ENCODE measurements around the gene ANO1.
"Not testable (repeated sequence)": the region's sequence is repeated elsewhere in the genome, so short reads cannot be mapped to it uniquely, and the experiment has no call there.

The ANO1 gene

DNA sequence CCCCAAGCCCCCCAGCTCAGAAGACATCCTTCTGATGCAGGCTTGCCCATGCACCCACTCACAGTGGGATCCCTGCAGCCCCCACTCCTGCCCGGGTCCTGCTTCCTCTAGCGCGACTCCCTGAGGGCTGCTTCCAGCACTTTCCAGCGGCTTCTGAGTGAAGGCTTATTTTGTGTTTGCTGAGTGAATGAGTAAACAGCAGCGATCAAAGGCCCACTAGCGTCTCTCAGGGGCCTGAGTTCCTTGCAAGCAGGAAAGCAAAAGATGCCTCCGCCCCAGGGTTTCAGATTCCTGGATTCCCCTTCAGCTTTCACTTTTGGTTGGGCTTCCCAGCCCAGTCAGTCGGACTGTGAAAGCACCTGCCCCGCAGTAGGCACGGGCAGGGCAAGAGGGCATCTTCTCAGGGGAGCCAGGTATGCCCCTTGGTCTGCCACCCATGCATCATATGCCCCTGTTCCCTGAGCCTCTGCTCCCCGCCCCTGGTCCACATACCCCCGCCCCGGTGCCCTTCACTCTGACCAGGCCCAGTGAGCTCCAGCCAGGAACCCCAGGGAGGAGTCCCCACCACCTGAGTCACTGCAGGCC lies 134.2 kb downstream of the ANO1 start:
- DNase-seq (ENCODE audit: low read depth): no peak

DNA sequence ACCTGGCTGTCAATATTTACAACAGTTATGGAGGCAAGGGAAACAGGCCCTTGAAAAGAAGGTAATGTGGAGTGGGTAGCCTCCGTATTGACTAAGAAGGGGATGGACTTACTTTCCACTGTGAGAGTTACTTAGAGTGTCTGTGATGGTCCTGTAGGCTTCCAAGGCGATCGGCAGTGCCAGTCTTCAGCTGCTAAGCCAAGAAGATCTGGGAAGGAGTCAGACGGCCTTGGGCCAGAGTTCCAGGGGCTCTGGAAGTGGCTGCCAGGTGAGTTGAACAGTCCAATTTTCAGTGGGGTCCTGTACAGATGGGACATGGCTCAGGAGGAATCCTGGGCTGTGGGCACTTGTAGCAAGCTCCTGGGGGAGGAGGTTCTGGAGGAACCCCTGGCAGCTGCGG lies 139.3 kb downstream of the ANO1 start:
- not testable (repeated sequence) for DNase-seq (ENCODE audit: low read depth)

DNA sequence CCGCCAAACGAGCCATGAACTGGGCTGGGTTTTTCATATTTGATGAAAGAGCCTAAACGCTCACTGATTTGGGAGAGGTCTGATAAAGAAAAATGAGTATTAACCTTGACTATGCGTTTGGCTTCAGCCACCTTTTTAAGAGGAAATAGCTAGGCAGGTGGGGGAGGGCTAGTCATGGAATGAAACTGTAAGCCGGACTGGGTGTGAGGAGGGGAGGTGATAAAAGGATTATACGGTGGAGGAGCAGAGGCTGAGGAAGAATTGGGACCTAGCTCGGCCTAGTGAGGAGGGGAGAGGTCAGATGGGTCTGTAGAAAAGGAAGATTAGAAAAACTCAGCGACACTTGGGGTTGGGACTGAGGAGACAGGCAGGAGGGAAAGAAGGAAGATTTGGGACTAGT lies 140.0 kb downstream of the ANO1 start:
- not testable (repeated sequence) for DNase-seq (ENCODE audit: low read depth)

DNA sequence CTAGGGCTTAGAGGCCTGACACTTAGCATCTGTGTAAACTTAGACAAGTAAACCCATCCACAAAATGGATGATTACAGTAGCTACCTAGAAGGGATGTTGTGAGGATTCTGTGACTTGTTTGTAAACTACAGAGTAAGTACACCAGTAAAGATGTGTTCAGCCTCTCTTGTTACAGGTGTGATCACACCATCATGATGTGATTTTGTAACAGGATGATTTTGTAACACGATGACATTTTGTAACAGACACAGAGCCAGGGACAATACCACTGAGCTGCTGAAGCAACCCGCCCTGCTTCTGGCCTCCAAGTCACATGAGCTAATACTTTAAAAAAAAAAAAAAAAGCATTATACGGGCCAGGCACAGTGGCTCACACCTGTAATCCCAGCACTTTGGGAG lies 142.0 kb downstream of the ANO1 start:
- no peak for DNase-seq (ENCODE audit: low read depth)

DNA sequence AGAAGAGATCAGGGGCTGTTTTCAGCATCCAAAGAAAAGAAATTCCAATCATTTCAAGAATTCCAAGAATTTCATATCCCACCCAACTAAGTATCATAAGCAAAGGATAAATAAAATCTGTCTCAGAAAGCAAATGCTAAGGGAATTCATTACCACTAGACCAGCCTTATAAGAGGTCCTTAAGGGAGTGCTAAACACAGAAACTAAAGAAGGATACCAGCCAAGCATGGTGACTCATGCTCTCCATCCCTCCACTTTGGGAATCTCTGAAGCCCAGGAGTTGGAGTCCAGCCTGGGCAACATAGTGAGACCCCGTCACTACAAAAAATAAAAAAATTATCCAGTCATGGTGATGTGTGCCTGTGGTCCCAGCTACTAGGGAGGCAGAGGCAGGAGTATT lies 142.8 kb downstream of the ANO1 start:
- DNase-seq (ENCODE audit: low read depth): no peak

DNA sequence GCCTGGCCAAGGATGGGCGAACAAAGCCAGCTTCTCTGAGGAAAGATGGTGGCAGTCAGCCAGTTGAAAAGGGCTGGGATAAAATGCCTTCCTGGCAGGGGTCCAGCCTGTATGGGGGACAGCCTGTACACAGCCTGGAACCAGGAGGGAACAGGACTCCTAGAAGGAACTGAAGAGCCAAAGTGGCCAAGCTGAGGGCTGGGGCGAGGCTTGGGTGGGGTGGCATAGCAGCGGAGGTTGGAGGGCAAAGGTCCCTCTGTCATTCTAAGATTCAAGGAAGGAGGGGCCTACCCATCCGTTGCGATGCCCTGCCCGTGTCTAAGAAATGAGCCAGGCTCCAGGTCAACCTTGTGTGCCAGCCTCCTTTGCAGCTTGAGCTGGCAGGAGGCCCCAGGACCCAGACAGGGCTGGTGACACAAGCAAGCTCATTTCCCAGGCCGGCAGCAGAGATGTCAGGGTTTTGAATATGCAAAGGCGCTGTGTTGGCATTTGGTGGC lies 147.6 kb downstream of the ANO1 start:
- DNase-seq (ENCODE audit: low read depth): no peak

DNA sequence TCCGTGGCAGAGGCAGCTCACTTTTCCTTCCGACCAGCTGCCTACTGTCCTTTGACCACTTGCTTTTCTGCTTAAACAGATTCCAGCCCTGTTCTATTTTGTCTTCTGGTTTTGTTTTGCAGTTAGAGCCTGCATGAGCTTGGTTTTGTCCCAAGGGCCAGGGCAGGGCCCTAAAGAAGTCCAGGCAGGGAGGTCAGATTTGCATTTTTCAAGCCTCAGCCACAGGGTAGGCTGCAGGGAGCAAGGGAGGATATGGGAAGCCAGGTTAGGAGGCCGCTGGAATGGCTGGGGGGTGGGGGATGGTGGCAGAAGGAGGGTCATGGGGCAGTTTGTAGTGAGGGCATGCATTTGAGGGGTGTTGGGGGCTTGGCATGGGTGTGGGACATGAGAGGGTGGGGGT lies 148.1 kb downstream of the ANO1 start:
- DNase-seq (ENCODE audit: low read depth): no peak

DNA sequence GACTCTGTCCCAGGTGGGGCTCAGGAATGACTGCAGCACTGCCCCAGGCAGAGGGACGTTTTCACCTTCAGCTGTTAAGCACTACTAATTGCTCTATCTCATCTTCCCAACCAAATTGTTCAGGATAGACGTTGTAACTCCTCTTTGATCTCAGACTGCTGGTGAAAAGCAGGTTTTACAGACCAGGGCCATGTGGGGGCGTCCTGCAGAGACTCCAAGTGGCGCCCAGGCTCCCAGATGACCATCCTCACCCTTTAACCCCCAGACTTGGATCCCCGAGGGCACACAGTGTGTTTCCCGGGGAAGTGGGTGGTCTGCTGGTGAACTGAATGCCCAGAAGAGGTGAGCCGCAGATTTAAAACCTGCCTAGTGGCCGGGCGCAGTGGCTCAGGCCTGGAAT lies 148.8 kb downstream of the ANO1 start:
- no peak for DNase-seq (ENCODE audit: low read depth)

DNA sequence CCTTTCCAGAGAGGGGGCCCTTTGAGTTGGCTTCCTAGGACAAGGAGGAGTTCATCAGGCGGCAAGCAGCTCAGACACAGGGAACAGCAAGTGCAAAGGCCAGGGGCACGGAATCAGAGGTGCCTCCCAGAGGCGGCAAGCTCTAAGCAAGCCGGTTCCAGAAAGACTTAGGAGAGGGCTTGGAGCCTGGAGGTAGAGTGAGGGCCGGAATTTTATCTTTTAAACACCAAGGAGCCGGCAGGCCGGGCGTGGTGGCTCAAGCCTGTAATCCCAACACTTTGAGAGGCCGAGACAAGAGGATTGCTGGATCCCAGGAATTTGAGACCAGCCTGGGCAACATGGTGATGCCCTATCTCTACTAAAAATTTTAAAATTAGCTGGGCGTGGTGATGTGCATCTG lies 151.6 kb downstream of the ANO1 start:
- no peak for DNase-seq (ENCODE audit: low read depth)

DNA sequence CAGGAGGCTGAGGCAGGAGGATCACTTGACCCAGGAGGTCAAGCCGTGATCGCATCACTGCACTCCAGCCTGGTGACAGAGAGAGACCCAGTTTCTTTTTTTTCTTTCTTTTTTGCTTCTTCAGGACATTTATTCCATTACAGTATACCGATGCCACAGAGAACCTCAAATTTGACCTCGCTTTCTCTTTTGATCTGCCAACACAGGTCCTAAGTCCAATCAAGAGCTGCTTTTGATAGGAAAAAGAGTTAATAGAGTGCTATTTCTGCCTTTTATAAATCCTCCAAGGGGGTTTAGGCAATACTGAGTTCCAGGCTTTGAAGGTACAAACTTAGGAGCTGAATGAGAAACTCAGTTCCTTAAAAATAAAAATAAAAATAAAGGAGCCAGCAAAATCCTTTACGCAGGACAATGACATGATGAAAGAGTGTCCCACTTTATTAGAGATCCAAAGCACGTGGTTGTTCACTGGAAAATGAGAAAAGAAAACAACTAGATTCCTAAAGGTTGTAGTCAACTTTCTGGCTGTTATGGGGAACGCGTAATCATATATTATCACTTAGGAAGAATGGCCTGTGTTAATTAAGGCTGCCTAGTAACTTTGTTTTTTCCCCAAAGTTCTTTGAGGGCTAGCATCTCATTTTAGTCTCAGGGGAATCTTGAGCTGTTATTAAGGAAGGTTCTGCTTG lies 152.2 kb downstream of the ANO1 start:
- no peak for DNase-seq (ENCODE audit: low read depth)

DNA sequence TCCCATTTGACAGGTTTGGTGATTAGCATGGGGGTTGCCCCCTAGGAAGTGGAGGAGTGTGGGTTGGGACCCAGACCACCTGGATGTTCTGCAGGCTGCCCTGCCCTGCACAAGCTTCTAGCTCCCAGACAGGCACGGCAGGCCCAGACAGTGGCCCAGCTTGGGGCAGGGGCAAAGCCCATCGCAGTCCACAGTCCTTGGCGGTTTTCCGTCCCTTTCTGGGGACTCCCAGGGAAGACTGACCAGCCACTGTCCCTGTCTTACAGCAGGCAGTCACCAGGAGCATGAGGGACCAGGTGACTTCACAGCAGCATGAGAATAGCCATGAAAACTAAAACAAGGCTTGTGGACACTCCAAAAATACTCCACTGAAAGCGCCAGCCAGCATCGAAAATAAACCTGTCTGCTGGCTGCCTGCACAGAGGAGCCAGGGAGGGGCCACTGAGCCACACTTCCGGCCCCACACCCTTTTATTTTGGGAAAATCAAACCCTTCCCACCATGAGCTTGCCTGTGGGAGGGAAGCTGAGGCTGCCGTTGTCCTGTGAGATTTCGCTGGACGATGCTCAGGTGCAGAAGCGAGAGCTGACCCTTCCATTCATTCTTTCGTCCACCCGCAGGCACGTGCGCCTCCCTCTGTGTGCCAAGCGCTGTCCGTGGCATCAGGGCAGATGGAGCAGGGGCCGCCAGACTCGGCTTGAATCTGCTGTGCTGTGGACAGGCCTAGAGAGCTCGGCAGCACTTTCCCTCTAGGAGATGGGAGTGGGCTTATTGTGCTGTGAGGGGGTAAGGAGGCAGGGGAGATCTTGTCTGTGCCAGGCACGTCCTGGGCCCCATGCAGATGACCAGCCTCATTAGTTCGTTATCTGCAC lies 153.0 kb downstream of the ANO1 start:
- DNase-seq (ENCODE audit: low read depth): no peak

DNA sequence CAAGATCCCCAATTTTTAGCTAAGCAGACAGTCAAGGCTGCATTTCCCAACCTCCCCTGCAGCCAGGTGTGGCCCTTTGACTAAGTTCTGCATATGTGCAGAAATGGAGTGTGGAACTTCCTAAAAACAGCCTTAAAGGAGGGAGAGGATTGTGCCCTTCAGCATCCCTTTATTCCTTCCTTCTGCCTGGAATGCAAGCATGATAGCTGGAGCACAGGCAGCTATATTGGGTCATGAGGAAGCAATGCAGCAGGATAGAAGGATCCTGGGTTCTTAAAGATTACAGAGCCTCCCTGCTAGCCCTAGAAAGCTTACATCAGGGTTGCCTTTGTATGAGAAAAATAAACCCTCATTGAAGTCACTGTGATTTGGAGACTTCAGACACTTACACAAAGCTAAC lies 154.9 kb downstream of the ANO1 start:
- no peak for DNase-seq (ENCODE audit: low read depth)

DNA sequence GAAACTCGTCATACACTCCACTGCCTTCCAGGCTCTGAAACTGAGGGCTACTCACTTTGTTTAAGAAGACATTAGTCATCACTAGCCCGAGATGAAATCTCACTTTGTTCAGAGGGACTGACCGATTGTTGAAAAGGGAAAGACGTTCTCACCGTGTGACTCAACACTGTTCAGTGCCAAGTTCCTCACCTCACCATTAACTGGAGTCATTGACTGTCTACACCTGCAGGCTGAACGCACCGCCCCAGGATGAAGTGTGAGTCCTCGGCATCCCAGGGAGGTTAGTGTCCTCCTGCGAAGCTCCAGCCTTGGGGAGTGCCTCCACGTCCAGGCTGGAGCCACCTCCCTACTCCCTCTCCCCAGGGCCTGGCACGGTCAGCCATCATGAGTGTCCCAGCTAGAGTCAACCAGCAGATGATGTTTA lies 155.4 kb downstream of the ANO1 start:
- no peak for DNase-seq (ENCODE audit: low read depth)

DNA sequence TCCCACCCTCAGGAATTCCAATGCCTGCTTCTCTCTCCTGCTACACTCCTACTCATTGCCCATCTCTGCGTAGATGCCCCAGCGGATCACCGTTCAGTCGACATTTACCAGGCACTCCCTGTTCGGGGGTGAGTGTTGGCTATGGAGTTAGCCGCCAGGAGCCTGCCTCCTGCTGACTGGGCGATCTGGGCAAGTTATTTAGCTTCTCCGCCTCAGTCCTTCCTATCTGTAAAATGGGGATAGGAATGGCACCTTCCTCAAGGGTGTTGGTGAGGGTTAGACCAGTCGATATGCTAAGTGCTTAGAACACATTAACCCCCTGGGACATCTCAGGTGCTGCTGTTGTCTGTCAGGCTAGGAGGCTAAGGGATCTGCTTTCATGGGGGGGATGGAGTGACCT lies 155.8 kb downstream of the ANO1 start:
- no peak for DNase-seq (ENCODE audit: low read depth)

Measured in stimulated activated CD4-positive, alpha-beta T cell treated with anti-CD3 and anti-CD28 coated beads, Interleukin-2, amount 100 ng/mL, for 4 hours (primary cell).